Endometrial microvascular endothelial cells (primary cell): Measurements from ENCODE around the gene RFNG. TPM values are rescaled to one million over a fixed set of nuclear protein-coding genes. Genes with fewer than 3 reads are reported as not detected.

Source experiments
- in situ Hi-C: cut with HindIII; loops from 2 replicates; pipeline ENCODE4 v1.10.0; 2017; ENCODE audit warnings: low sequenced_read_pairs, low pct_unique_long_range_greater_than_20kb; ENCODE audit errors: inconsistent ontology term
- total RNA-seq: library from RNA; depleted of rRNA; stranded (reverse); fragments of >200 nt; gene quantifications from one replicate; pipeline ENCODE4 v1.2.3, GENCODE V29; 2015; ENCODE audit errors: inconsistent ontology term

RFNG gene
- total RNA-seq, 1 donor from 2014 or later, result 36.0 TPM

GRCh38 chr17:82019690-82020571, 31.7 kb downstream of the RFNG start:
- in situ Hi-C loops, result no loop called here

GRCh38 chr17:82018989-82019689, 32.5 kb downstream of the RFNG start:
- in situ Hi-C loops, result no loop called here

- in situ Hi-C loops, result no loop called here
Observed at GRCh38 chr17:82018152-82018988, 33.2 kb downstream of the RFNG start.

- in situ Hi-C loops, result no loop called here
Observed at GRCh38 chr17:82017612-82018151, 33.9 kb downstream of the RFNG start.

GRCh38 chr17:82016875-82017459, 34.6 kb downstream of the RFNG start:
- in situ Hi-C loops, result no loop called here

GRCh38 chr17:82016061-82016874, 35.3 kb downstream of the RFNG start:
- in situ Hi-C loops, result no loop called here

GRCh38 chr17:82015311-82015971, 36.2 kb downstream of the RFNG start:
- in situ Hi-C loops, result no loop called here

- in situ Hi-C loops, result no loop called here
Observed at GRCh38 chr17:82014971-82015310, 36.7 kb downstream of the RFNG start.

GRCh38 chr17:82014432-82014831, 37.2 kb downstream of the RFNG start:
- in situ Hi-C loops, result no loop called here

GRCh38 chr17:82013772-82014321, 37.8 kb downstream of the RFNG start:
- in situ Hi-C loops, result no loop called here

- in situ Hi-C loops, result no loop called here
Observed at GRCh38 chr17:82013341-82013740, 38.3 kb downstream of the RFNG start.

- in situ Hi-C loops, result no loop called here
Observed at GRCh38 chr17:82012640-82013295, 38.8 kb downstream of the RFNG start.

GRCh38 chr17:82012261-82012639, 39.4 kb downstream of the RFNG start:
- in situ Hi-C loops, result no loop called here

- in situ Hi-C loops, result no loop called here
Observed at GRCh38 chr17:82011617-82012187, 39.9 kb downstream of the RFNG start.

GRCh38 chr17:82010575-82011525, 40.8 kb downstream of the RFNG start:
- in situ Hi-C loops, result no loop called here

- in situ Hi-C loops, result no loop called here
Observed at GRCh38 chr17:82009413-82009812, 42.2 kb downstream of the RFNG start.
